HG03025 (cell line): ENCODE measurements around the gene DLG2.

Experiments used
- ATAC-seq: cut with Tn5 transposase; IDR thresholded peaks from one replicate; pipeline ENCODE4 v1.9.1; 2021; ENCODE audit warnings: mild to moderate bottlenecking, moderate library complexity; ENCODE audit not compliant: unreplicated experiment, low FRiP score

The DLG2 gene

DNA sequence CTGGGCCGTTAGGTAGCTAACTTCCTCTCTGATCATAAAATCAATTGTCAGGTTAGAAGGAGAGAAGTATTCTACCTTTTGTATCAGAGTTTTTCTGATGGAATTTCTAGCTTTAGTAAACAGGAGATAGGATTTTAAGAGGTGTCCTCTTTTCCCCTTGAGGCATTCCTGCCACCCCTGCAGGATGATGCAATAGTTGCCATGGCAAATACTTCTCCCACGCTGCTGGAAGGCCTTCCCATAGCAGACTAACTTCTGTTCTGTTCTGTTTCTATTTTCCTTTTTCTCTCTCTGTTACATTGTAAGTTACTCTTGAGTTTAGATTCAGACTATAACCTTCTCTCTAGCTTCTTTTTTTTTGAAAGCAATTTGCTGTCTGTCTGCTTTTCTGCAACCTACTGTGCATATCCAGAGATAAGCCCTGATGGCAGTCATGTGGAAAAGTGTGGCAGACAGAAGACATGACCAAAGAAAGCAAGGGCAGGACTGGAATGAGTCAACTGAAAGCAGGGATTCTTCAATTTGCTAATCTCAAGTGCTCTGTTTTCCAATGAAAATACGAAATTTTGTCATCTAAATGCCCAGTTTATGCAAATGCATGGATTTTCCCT, 679.1 kb downstream of the DLG2 start:
- no peak for ATAC-seq

DNA sequence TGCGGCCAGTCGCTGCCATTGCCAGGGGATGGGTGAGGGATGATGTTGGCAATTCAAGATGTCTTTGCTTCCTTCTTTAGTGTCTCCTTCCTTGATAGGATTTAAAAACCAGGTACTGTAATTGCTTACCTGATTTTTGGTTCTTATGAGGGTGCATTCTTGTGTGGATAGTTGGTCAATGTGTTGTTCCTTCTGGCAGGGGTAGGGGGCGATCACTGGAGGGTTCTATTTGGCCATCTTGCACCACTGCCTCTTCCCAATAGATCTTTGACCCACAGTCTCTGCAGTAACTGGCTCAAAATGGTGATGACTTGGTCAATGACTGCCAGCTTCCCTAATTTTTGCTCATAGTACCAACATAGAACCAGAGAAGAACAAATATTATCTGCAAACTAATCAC, 680.1 kb downstream of the DLG2 start:
- no peak for ATAC-seq

GRCh38 chr11:84930863-84931262, 696.3 kb downstream of the DLG2 start:
- ATAC-seq = no peak

DNA sequence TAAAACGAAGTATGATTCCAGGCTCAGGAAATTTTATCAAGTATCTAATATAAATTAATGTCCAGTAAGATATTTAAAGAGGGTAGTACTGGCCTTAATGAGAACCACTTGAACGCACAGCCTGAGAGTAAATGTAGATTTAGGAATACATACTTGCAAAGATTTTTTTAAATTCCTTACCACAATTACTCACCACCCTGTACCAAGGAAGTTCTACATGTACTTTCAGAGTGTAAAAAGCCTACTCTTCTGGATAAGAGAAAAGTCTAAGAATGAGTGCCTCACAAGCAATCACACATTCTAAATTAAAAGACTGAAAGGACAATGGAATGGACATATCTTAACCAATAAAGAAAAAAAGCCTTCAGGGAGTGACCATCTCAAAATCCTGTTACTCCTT, 697.4 kb downstream of the DLG2 start:
- ATAC-seq = no peak

- ATAC-seq = no peak
Observed at GRCh38 chr11:84924154-84924692, 702.9 kb downstream of the DLG2 start.

GRCh38 chr11:84923489-84923888, 703.7 kb downstream of the DLG2 start:
- no peak for ATAC-seq

DNA sequence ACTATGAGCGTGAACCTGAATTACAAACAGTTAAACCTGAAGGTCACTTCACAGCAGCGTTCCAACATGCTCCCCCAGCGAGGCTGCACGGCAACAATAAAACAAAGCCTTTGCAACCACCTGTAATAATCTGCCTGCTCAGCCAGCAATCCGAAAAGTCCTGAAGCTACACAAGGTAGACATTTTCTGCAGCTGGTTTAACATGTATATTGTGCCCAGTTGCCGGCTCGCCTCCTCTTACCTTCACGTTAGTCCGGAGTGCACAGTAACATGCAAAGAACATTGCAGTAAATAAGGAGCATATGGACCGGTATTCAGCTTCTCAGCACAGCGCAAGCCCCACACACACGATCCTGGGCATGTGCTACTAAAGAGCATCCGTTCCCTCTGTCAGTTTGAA, 704.3 kb downstream of the DLG2 start:
- ATAC-seq = no peak

GRCh38 chr11:84922212-84922805, 704.8 kb downstream of the DLG2 start:
- ATAC-seq = no peak

GRCh38 chr11:84914511-84914910, 712.6 kb downstream of the DLG2 start:
- no peak for ATAC-seq

DNA sequence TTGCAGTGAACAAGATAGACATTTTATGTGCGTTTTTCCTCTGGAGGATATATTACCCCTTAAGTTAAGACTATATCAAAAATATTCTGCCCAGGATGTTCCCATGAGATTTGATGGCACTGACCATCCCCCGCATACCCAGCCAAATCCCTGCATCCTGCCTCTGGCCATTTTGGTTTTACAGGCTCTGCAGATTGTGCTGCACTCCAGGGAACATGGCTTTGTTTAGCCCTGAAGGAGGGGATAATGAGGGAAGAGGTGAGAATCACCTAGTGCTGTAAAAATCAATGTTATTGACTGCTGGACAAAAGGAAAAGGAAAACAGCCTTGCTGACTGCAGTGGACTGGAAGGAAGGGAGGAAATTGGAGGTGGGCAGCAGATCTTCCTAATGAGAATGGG, 717.4 kb downstream of the DLG2 start:
- ATAC-seq = no peak

DNA sequence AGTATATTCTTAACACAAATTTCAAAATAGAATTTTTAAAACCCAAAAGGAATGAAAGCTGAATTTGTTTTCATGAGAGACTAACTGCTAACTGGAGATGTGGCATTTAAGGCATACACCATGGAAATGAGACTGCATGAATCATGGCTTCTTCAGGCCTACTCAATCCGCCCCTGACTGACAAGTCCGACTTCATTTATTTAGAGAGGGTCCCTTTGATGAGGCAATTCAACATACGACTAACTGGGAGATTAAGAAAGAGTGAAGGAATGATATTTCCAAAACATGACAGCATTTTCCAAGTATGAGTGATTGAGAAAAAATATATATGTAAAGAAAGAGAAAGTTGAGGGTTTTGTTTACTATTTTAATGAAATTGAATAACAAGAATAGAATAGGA, 720.1 kb downstream of the DLG2 start:
- ATAC-seq = no peak

GRCh38 chr11:84905411-84905810, 721.7 kb downstream of the DLG2 start:
- ATAC-seq = no peak

DNA sequence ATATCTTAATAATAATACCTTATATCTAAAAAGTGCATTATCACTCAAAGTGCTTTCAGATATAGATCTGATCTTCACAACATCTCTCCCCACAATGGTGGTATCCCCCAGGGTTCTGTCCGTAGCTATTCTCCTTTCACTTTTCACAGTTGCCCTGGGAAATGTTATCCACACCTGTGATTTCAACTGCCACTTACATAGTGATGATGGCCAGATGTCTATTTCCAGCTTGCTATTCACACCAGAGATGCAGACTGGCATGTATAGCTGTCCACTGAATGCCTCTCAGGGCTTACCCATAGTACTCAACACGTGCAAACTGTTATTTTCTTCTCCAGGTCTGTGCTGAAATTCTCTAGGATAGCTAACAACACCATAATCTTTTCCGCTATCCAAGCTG, 724.7 kb downstream of the DLG2 start:
- no peak for ATAC-seq

DNA sequence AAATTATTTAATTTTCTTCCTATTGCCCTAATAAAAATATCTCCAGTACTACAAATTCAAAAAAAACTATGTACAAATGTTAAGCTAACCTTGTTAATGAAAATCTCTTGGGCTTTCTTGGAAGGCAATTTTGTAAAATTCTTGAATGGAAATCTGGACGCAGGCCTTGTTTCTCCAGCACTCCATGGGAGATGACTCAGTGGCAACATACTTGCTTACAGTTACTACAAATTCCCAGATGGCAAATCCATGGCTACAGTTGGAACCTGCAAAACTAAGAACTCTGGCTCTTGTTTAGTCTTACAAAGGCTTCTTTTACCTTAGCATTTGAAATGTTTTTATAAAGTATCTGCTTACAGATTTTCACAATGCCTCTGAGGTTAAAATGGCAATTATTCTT, 725.2 kb downstream of the DLG2 start:
- no peak for ATAC-seq

DNA sequence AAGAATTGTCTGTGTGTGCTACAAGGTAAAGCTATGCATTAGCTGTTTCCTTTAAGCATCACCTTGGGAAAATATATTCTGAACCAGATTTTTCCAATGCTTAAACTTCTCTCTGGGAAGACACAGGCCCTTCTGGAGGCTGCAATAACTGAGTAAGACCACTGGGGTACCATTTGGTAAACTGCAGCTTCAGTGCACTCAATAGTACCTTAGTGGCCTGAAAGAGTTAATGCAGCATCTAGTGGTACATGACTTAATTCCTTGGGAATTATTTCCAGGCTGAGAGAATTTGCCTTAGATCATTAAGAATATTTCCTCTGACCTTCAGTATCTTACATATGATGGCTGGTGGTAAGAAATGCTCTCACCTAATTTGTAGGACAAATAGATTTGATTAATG, 727.4 kb downstream of the DLG2 start:
- ATAC-seq = no peak

DNA sequence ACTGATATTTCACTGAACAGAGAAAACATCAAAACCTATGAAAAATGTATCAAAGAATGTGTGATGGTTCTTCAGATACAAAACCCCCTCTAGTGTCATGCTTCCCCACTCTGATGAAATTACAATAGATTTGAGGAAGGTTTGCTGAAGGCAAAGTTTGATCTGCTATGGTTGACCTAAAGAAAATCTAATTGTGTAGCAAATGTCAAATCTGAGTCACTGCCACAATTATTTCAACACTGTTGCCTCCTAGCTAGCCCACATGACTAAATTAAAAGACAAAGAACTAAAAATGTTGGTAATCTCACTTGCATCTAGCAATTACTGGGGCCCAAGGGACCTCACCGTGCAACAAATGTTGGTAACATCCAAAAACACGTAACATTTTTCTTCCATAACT, 728.0 kb downstream of the DLG2 start:
- no peak for ATAC-seq

DNA sequence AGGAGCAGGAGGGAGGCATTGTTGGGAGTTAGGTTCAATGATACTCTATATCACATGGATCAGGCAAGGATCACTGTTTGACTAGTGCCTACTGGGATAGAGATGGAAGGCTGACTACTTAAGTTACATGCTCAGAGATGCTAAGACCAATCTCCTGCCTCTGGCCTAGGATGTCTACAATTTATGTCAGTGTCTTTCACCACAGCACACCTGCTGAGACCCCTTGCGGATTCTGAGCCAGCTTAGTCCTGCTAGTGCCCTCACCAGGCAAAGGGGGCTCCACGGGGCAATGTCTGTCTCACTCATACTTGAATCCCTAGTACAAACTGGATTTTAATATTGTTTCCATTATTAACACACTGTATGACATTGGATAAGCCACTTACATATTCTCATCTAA, 732.5 kb downstream of the DLG2 start:
- ATAC-seq = no peak

- no peak for ATAC-seq
Observed at GRCh38 chr11:84890676-84891075, 736.5 kb downstream of the DLG2 start.

DNA sequence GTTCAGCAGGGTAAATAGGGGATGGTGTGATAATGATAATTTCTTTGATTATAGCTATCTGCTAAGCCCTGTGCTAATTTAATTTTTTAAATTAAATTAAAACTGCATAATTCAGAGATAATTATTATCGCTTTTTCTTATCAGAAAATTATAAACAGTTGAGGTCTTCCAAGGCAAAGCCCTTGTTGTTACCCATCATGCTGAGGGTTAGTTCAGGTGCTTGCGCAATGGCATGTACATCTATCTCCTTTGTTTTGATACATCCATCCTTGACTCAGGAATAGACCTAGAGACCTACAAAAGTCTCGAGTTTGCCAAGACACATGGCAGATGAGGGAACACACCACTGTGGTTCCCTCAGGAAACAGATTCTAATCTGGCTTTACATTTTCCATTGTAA, 737.6 kb downstream of the DLG2 start:
- ATAC-seq = no peak

- no peak for ATAC-seq
Observed at GRCh38 chr11:84887055-84887629, 740.0 kb downstream of the DLG2 start.

DNA sequence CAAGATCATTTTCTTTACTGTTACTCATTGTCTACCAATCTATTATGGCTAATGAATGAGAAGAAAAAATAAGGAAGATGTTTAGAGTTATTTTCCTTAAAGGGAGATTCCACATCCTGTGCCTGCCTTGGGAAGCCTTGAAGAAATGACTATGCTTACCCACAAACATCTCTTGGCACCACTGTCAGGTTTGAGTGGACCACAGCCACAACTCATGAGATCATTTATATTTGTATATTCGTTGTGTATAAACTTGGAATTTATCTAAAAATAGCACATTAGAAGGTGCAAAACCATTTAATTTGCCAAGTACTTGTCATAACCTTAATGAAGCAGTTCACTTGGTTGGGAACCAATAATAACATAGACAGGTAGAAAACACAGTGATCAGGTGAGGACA, 740.8 kb downstream of the DLG2 start:
- ATAC-seq = no peak

GRCh38 chr11:84884836-84885235, 742.3 kb downstream of the DLG2 start:
- ATAC-seq = no peak
